ENCODE measurements around the gene CATSPER3. TPM values are rescaled to one million over a fixed set of nuclear protein-coding genes. Genes with fewer than 3 reads are reported as not detected.

The CATSPER3 gene
- total RNA-seq, 1 donor from 2014 or later, result 1.3 TPM

- no peak overlapping the region for H3K4me3 Mint-ChIP-seq (ENCODE audit: low read depth)
- no peak for DNase-seq (ENCODE audit: low spot score, unreplicated experiment)
- no peak for TF ChIP-seq CTCF (IDR thresholded peaks at IDR 0.05; ENCODE audit: unreplicated experiment)
- no peak overlapping the region for H3K27ac Mint-ChIP-seq
- peaks cover 7% of the 10 kb centered on the region for H3K4me1 Mint-ChIP-seq (ENCODE audit: low read depth)
- no peaks in the 10 kb centered on the region for H3K36me3 Mint-ChIP-seq (ENCODE audit: insufficient read depth)
- H3K27me3 Mint-ChIP-seq, result peaks cover 21% of the 10 kb centered on the region
- no peaks in the 10 kb centered on the region for H3K9me3 Mint-ChIP-seq (ENCODE audit: low read depth)
Measured at GRCh38 chr5:135013947-135014570, 46.4 kb downstream of the CATSPER3 start.

- H3K9me3 Mint-ChIP-seq (ENCODE audit: low read depth), result no peaks in the 10 kb centered on the region
- no peak overlapping the region for H3K27ac Mint-ChIP-seq
- no peak for DNase-seq (ENCODE audit: low spot score, unreplicated experiment)
- H3K4me1 Mint-ChIP-seq (ENCODE audit: low read depth), result peaks cover 7% of the 10 kb centered on the region
- H3K4me3 Mint-ChIP-seq (ENCODE audit: low read depth), result no peak overlapping the region
- no peaks in the 10 kb centered on the region for H3K36me3 Mint-ChIP-seq (ENCODE audit: insufficient read depth)
- TF ChIP-seq CTCF (IDR thresholded peaks at IDR 0.05; ENCODE audit: unreplicated experiment), result no peak
- H3K27me3 Mint-ChIP-seq, result peaks cover 29% of the 10 kb centered on the region
Measured at GRCh38 chr5:135015942-135016341, 48.2 kb downstream of the CATSPER3 start.

GRCh38 chr5:135016861-135017290 lies 49.2 kb downstream of the CATSPER3 start:
- Mint-ChIP-seq H3K27me3 (peaks cover 37% of the 10 kb centered on the region), H3K9me3 (ENCODE audit: low read depth) (no peaks in the 10 kb centered on the region), H3K4me3 (ENCODE audit: low read depth) (no peak overlapping the region), H3K4me1 (ENCODE audit: low read depth) (peaks cover 5% of the 10 kb centered on the region), H3K27ac (no peak overlapping the region), H3K36me3 (ENCODE audit: insufficient read depth) (no peaks in the 10 kb centered on the region)
- DNase-seq (ENCODE audit: low spot score, unreplicated experiment), result no peak
- TF ChIP-seq CTCF (IDR thresholded peaks at IDR 0.05; ENCODE audit: unreplicated experiment), result no peak

GRCh38 chr5:135018457-135018856 lies 50.8 kb downstream of the CATSPER3 start:
- peaks cover 40% of the 10 kb centered on the region for H3K27me3 Mint-ChIP-seq
- H3K36me3 Mint-ChIP-seq (ENCODE audit: insufficient read depth), result no peaks in the 10 kb centered on the region

GRCh38 chr5:135019314-135019713 lies 51.6 kb downstream of the CATSPER3 start:
- H3K4me1 Mint-ChIP-seq (ENCODE audit: low read depth), result no peaks in the 10 kb centered on the region
- H3K4me3 Mint-ChIP-seq (ENCODE audit: low read depth), result no peak overlapping the region
- TF ChIP-seq CTCF (IDR thresholded peaks at IDR 0.05; ENCODE audit: unreplicated experiment), result no peak
- no peak for DNase-seq (ENCODE audit: low spot score, unreplicated experiment)
- no peaks in the 10 kb centered on the region for H3K9me3 Mint-ChIP-seq (ENCODE audit: low read depth)
- peaks cover 38% of the 10 kb centered on the region for H3K27me3 Mint-ChIP-seq
- no peak overlapping the region for H3K27ac Mint-ChIP-seq
- H3K36me3 Mint-ChIP-seq (ENCODE audit: insufficient read depth), result no peaks in the 10 kb centered on the region

More at GRCh38 chr5:135018457-135018856, 50.8 kb downstream of the CATSPER3 start:
- no peak for TF ChIP-seq CTCF (IDR thresholded peaks at IDR 0.05; ENCODE audit: unreplicated experiment)
- no peak for DNase-seq (ENCODE audit: low spot score, unreplicated experiment)
- H3K4me1 Mint-ChIP-seq (ENCODE audit: low read depth), result peaks cover 4% of the 10 kb centered on the region
- H3K4me3 Mint-ChIP-seq (ENCODE audit: low read depth), result no peak overlapping the region
- H3K9me3 Mint-ChIP-seq (ENCODE audit: low read depth), result no peaks in the 10 kb centered on the region
- no peak overlapping the region for H3K27ac Mint-ChIP-seq
